B cell (primary cell): ENCODE measurements around the gene IFT88. TPM values are rescaled to one million over a fixed set of nuclear protein-coding genes. Genes with fewer than 3 reads are reported as not detected.

Experiments
- ATAC-seq: fragments of 200-7000 bp; cut with Tn5 transposase; one replicate; pipeline ENCODE4 v1.10.0; 2021; ENCODE audit warnings: low read depth, mild to moderate bottlenecking, moderate number of reproducible peaks, moderate library complexity
- CTCF ChIA-PET: fragments of 350-600 bp; sonication (Branson Sonifier 250); formaldehyde crosslinking; loops from one replicate; lab custom pipeline; 2021; ENCODE audit warnings: antibody characterized with exemption, inconsistent platforms; lab: Charles Lee
- POLR2A ChIA-PET: fragments of 350-600 bp; sonication (Branson Sonifier 250); formaldehyde crosslinking; loops from one replicate; lab custom pipeline; 2021; ENCODE audit warnings: antibody characterized with exemption; lab: Charles Lee
- DNase-seq: peaks from one replicate; pipeline ENCODE4 v3.0.0; 2013
- H2AFZ ChIP-seq: 2 replicates; pipeline ENCODE4 v1.6.1; 2012; ENCODE audit warnings: mild to moderate bottlenecking, low read depth, low read length; ENCODE audit not compliant: insufficient read depth, poor library complexity, severe bottlenecking
- H3K27ac ChIP-seq, 2 donors: 1 replicate in 1 of 2; 2 replicates in 1 of 2; pipeline ENCODE4 v1.5.1; 2012 to 2013; ENCODE audit warnings: low read length in 2 of 2, mild to moderate bottlenecking in 2 of 2, moderate library complexity in 1 of 2
- H3K27me3 ChIP-seq, 4 experiments: fragments of 200-600 bp in 1 of 4; sonication (generic) in 1 of 4; replicated peaks in 1 of 4; 1 replicate in 2 of 4; 2 replicates in 2 of 4; pipeline versions ENCODE4 v1.6.1 to v1.7.0; 2013 to 2016; ENCODE audit warnings: low read length in 3 of 4, mild to moderate bottlenecking in 2 of 4, mixed read lengths in 1 of 4, moderate library complexity in 1 of 4; ENCODE audit not compliant: insufficient read depth in 4 of 4, control insufficient read depth in 3 of 4; ENCODE audit errors: control extremely low read depth in 1 of 4
- H3K36me3 ChIP-seq, 2 experiments: replicated peaks in 1 of 2; 1 replicate in 1 of 2; 2 replicates in 1 of 2; pipeline versions ENCODE4 v1.6.1 to v1.7.1; 2013; ENCODE audit warnings: low read length in 1 of 2; ENCODE audit not compliant: insufficient read depth in 2 of 2, control insufficient read depth in 1 of 2; ENCODE audit errors: control extremely low read depth in 1 of 2, extremely low read depth in 1 of 2
- H3K4me1 ChIP-seq, 2 donors: fragments of 200-600 bp in 1 of 2; sonication (generic) in 1 of 2; 1 replicate in 1 of 2; 2 replicates in 1 of 2; pipeline versions ENCODE4 v1.5.1 to v1.6.1; 2013 to 2017; ENCODE audit warnings: low read length in 2 of 2; ENCODE audit not compliant: control insufficient read depth in 2 of 2, insufficient read depth in 2 of 2
- H3K4me2 ChIP-seq: replicated peaks from 2 replicates; pipeline ENCODE3; 2012; ENCODE audit warnings: mild to moderate bottlenecking, low read depth, low read length; ENCODE audit not compliant: poor library complexity, severe bottlenecking
- H3K4me3 ChIP-seq, 5 experiments: fragments of 200-600 bp in 1 of 5; sonication (generic) in 1 of 5; 1 replicate in 3 of 5; 2 replicates in 2 of 5; pipeline versions ENCODE4 v1.5.1 to v1.7.0; 2011 to 2016; ENCODE audit warnings: low read length in 4 of 5, mild to moderate bottlenecking in 4 of 5, low read depth in 2 of 5, control low read depth in 1 of 5, moderate library complexity in 1 of 5; ENCODE audit not compliant: insufficient read depth in 1 of 5; ENCODE audit errors: control extremely low read depth in 1 of 5, extremely low read depth in 1 of 5
- H3K79me2 ChIP-seq: fragments of 200-600 bp; sonication (generic); one replicate; pipeline ENCODE4 v1.6.0; 2016; ENCODE audit warnings: low read length; ENCODE audit not compliant: control insufficient read depth, insufficient read depth
- H3K9ac ChIP-seq: fragments of 200-600 bp; sonication (generic); 2 replicates; pipeline ENCODE4 v1.6.1; 2017; ENCODE audit warnings: mild to moderate bottlenecking, low read length, moderate library complexity
- H3K9me3 ChIP-seq, 3 donors: one replicate each; pipeline versions ENCODE4 v1.6.1 to v1.7.1; 2013; ENCODE audit warnings: low read length in 2 of 3; ENCODE audit not compliant: control insufficient read depth in 2 of 3, insufficient read depth in 1 of 3; ENCODE audit errors: control extremely low read depth in 1 of 3
- H4K20me1 ChIP-seq: 2 replicates; pipeline ENCODE4 v1.6.0; 2012; ENCODE audit warnings: mild to moderate bottlenecking, low read length; ENCODE audit not compliant: insufficient read depth, control insufficient read depth, poor library complexity, severe bottlenecking
- H3K27ac Mint-ChIP-seq: one replicate; pipeline ENCODE4 v1.8.0; 2021; ENCODE audit warnings: mixed read lengths
- H3K27me3 Mint-ChIP-seq: one replicate; pipeline ENCODE4 v1.8.0; 2021; ENCODE audit warnings: mixed read lengths
- H3K4me1 Mint-ChIP-seq: one replicate; pipeline ENCODE4 v1.8.0; 2021; ENCODE audit warnings: mixed read lengths
- H3K4me3 Mint-ChIP-seq: one replicate; pipeline ENCODE4 v1.8.0; 2021; ENCODE audit warnings: mixed read lengths
- H3K9me3 Mint-ChIP-seq: one replicate; pipeline ENCODE4 v1.8.0; 2022; ENCODE audit warnings: mixed read lengths; ENCODE audit not compliant: insufficient read depth
- EZH2 ChIP-seq: IDR thresholded peaks from 2 replicates; pipeline ENCODE4 v1.6.1; 2012; ENCODE audit warnings: borderline replicate concordance, low read depth, mild to moderate bottlenecking, moderate library complexity, low read length; ENCODE audit not compliant: insufficient read depth, poor library complexity, severe bottlenecking
- WGBS: methylation state at CpG from one replicate; pipeline ENCODE4 v1.1.5; 2013; ENCODE audit warnings: missing lambda C conversion rate; ENCODE audit not compliant: insufficient coverage; 5-methylcytosine and 5-hydroxymethylcytosine counted together
- intact Hi-C: fragments of 100-400 bp; cut with micrococcal nuclease; formaldehyde crosslinking; loops from one replicate; pipeline ENCODE4 v1.10.0; 2022
- polyA plus RNA-seq: library from polyadenylated mRNA; depleted of rRNA; stranded (reverse); fragments of >200 nt; gene quantifications from 2 replicates; pipeline ENCODE4 v1.2.3, GENCODE V29; 2012
- total RNA-seq, 2 donors: library from RNA; stranded (reverse); fragments of 120-200 nt in 1 of 2; gene quantifications; 1 replicate in 1 of 2; 2 replicates in 1 of 2; pipeline versions ENCODE4 v1.2.3 to v1.2.4, GENCODE V29; 2013 to 2022
- TF ChIP-seq, protein P1 (sequence below): fragments of 200-600 bp; IDR thresholded peaks from one replicate; pipeline ENCODE4 v1.8.0; 2022; ENCODE audit warnings: antibody characterized with exemption, mild to moderate bottlenecking

IFT88 gene
- total and polyA plus RNA-seq, 2 donors (not counting 1 experiment from before 2014, with no cell fraction given) = 8.0 to 23.3 TPM

DNA sequence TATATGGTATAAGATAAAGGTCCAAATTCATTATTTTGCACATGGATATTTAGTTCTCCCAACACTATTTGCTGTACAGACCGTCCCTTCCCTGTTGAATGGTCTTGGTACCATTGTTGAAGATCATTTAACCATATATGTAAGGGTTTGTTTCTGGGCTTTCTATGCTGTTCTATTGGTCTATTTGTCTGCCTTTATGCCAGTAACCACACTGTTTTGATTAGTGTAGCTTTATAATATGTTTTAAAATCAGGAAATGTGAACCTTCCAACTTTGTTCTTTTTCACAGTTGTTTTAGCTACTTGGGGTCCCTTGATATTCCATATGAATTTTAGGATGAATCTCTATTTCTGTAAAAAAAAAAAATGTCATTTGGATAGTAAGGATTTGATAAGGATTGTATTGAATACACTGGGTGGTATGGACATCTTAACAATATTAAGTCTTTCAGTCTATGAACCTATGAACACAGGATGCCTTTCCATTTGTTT, 16.9 kb downstream of the IFT88 start:
- TF ChIP-seq, protein P1, sequence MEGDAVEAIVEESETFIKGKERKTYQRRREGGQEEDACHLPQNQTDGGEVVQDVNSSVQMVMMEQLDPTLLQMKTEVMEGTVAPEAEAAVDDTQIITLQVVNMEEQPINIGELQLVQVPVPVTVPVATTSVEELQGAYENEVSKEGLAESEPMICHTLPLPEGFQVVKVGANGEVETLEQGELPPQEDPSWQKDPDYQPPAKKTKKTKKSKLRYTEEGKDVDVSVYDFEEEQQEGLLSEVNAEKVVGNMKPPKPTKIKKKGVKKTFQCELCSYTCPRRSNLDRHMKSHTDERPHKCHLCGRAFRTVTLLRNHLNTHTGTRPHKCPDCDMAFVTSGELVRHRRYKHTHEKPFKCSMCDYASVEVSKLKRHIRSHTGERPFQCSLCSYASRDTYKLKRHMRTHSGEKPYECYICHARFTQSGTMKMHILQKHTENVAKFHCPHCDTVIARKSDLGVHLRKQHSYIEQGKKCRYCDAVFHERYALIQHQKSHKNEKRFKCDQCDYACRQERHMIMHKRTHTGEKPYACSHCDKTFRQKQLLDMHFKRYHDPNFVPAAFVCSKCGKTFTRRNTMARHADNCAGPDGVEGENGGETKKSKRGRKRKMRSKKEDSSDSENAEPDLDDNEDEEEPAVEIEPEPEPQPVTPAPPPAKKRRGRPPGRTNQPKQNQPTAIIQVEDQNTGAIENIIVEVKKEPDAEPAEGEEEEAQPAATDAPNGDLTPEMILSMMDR = no peak
- ChIA-PET CTCF (interaction anchor here (0.9 kb wide), 1 partner anchor 58 kb away, joined by 3 read pairs; the partner anchor contains the start of gene CRYL1), POLR2A (no interaction called here)
- Histone ChIP-seq H3K4me3 (no peak overlapping the region), H3K9me3 (peaks cover 0 to 10% (median 3%) of the 10 kb centered on the region in 3 donors), H2AFZ (no peak overlapping the region), H4K20me1 (no peaks in the 10 kb centered on the region), H3K27ac (no peak overlapping the region), H3K79me2 (no peaks in the 10 kb centered on the region), H3K4me2 (no peak overlapping the region), H3K36me3 (peaks cover 3 to 33% of the 10 kb centered on the region in 2 experiments), H3K4me1 (no peaks in the 10 kb centered on the region), H3K27me3 (no peaks in the 10 kb centered on the region), H3K9ac (no peak overlapping the region)
- no peak for DNase-seq
- Mint-ChIP-seq H3K4me1 (no peaks in the 10 kb centered on the region), H3K9me3 (peaks cover 4% of the 10 kb centered on the region), H3K4me3 (no peak overlapping the region), H3K27me3 (no peaks in the 10 kb centered on the region), H3K27ac (no peak overlapping the region)
- no CpG with 5 or more reads among the region's 1 CpG for WGBS
- no peak for ATAC-seq
- intact Hi-C loops = loop anchor here (2.0 kb wide), 1 partner anchor 89 kb away; no protein-coding TSS in a partner anchor

- TF ChIP-seq, protein P1 = no peak
- no peak for TF ChIP-seq EZH2
- H3K9ac ChIP-seq = no peak overlapping the region
- no peaks in the 10 kb centered on the region for H4K20me1 ChIP-seq
- H3K36me3 ChIP-seq = peaks cover 3 to 26% of the 10 kb centered on the region in 2 experiments
- H2AFZ ChIP-seq = no peak overlapping the region
- intact Hi-C loops = no loop called here
- no peaks in the 10 kb centered on the region for H3K27me3 ChIP-seq
- H3K4me1 Mint-ChIP-seq = no peaks in the 10 kb centered on the region
- DNase-seq = no peak
- H3K9me3 Mint-ChIP-seq = peaks cover 4% of the 10 kb centered on the region
- H3K9me3 ChIP-seq = peaks cover 0 to 10% (median 3%) of the 10 kb centered on the region in 3 donors
- no peak overlapping the region for H3K4me3 Mint-ChIP-seq
- ChIA-PET POLR2A (no interaction called here), CTCF (interaction anchor here (0.6 to 1.0 kb wide), 2 partner anchors 80 to 92 kb away, joined by 3 to 6 read pairs; no protein-coding TSS in a partner anchor)
- H3K79me2 ChIP-seq = no peaks in the 10 kb centered on the region
- no peak overlapping the region for H3K4me2 ChIP-seq
- no peak overlapping the region for H3K27ac Mint-ChIP-seq
- H3K4me3 ChIP-seq = no peak overlapping the region
- H3K27me3 Mint-ChIP-seq = no peaks in the 10 kb centered on the region
- no peak for ATAC-seq
- 100% methylated on average over 1 of the region's 2 CpGs for WGBS
- no peak overlapping the region for H3K27ac ChIP-seq
- no peaks in the 10 kb centered on the region for H3K4me1 ChIP-seq
Observed at GRCh38 chr13:20585371-20585770, 18.4 kb downstream of the IFT88 start.
